ENCODE results near the gene QPCTL. TPM values are rescaled to one million over a fixed set of nuclear protein-coding genes. Genes with fewer than 3 reads are reported as not detected.
A peak's percentile ranks its signal among the peaks of the same experiment; 100 is the strongest.
"Not testable (repeated sequence)": the region's sequence is repeated elsewhere in the genome, so short reads cannot be mapped to it uniquely, and the experiment has no call there.

QPCTL gene
- total RNA-seq, 1 donor from 2014 or later: 19.3 TPM

DNA sequence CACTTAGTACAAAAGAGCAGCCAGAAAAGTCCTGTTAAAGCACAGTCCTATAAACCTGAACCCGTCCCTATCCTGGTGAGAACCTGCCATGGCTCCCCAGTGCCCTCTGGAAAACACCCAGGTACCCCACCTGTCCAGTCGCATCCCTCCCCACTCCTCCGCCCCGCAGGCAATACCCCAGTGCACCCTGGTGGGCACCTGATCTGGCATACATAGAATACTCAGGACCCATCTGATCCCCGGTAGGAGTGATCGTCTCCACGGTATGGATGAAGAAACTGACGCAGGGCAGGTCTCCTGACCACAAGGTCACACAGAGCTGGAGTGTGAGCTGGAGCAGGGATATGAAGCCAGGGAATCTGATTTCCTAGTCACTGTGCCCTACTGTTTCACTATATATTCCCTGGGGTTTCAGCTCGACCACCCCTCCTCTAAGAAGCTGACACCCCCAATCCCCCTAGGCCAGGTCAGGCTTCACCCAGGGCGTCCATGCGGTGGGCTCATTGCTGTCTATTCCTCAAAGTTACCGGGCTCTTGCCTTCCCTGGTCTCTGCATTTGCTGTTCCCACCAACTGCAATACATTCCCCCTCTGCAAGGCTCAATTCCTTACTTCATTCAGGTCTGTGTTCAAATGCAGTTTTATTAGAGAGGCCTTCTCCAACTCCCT, 25.7 kb downstream of the QPCTL start:
- DNase-seq (ENCODE audit: low read depth): no peak
- TF ChIP-seq CTCF (conservative IDR thresholded peaks at IDR 0.05; ENCODE audit: low read depth, low read length): no peak

DNA sequence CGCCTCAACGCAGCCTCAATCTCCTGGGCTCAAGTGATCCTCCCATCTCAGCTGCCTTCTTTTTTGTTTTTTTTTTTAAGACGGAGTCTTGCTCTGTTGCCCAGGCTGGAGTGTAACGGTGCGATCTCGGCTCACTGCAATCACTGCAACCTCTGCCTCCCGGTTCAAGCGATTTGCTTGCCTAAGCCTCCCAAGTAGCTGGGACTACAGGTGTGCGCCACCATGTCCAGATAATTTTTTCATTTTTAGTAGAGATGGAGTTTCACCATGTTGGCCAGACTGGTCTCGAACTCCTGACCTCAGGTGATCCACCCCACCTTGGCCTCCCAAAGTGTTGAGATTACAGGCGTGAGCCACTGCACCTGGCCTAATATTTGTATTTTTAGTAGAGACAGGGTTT, 27.6 kb downstream of the QPCTL start:
- not testable (repeated sequence) for H3K4me3 ChIP-seq (ENCODE audit: low read depth, low read length); DNase-seq (ENCODE audit: low read depth)

More for the DNA sequence above, 25.7 kb downstream of the QPCTL start:
- H3K4me3 ChIP-seq (ENCODE audit: low read depth, low read length): peak overlapping the region; percentile 97

- DNase-seq (ENCODE audit: low read depth); H3K4me3 ChIP-seq (ENCODE audit: low read depth, low read length): not testable (repeated sequence)
Observed at GRCh38 chr19:45728683-45729082, 36.2 kb downstream of the QPCTL start.

GRCh38 chr19:45729800-45730290, 37.4 kb downstream of the QPCTL start:
- peak overlapping the region; percentile 95 for H3K4me3 ChIP-seq (ENCODE audit: low read depth, low read length)
- TF ChIP-seq CTCF (conservative IDR thresholded peaks at IDR 0.05; ENCODE audit: low read depth, low read length): no peak
- no peak for DNase-seq (ENCODE audit: low read depth)

DNA sequence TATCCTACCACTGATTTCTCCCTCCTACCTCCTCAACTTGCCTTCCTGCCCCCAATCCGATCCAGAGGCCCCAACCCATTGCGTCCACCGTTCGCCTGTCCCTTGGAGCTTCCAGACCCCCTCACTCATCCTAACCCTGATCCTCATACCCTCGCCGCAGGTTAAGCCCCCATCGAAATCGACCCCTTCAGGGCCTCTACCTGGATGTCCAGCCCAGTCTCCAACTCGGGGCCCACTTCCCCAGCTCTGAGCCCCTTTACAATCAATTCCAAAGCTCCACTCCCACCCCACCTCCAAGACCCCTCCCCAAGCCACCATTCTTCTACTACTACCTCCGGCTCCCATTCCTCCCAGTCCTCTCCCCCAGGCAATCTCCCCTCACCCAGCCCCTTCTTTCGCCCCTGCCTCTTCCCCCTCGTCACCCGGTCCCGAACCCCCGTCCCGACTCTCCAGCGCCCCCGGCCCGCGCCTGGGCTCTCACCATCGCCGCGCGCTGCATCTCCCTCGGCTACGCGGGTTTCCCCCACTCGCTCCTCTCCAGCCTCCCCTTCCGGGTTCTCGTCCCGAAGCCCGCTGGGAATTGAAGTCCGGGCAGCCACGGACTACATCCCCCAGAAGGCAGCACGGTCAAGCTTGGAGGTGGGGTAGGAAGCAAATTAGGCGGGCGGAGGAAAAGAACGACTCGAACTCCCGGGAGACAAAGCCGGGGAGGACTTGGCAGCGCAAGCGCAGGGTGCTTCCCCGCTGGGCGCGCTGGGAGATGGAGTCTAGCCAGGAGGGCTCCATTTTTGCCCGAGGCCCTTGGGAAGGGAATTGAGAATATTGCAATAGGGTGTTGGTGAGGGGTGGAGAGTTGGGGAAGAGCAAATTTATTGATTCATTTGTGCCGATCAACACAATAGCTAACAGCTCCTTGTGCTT, 38.2 kb downstream of the QPCTL start, which contains the start of gene FBXO46:
TSS of gene FBXO46 (minus strand) at position 529 of the 921 bp plus-strand sequence. CDS start 17,401 bp downstream, outside the sequence.
- TF ChIP-seq CTCF (conservative IDR thresholded peaks at IDR 0.05; ENCODE audit: low read depth, low read length): peak; percentile 31
- DNase-seq (ENCODE audit: low read depth): peak; percentile 88
- H3K4me3 ChIP-seq (ENCODE audit: low read depth, low read length): peak within 1 kb of the TSS; percentile 95

- DNase-seq (ENCODE audit: low read depth): no peak
- H3K4me3 ChIP-seq (ENCODE audit: low read depth, low read length): no peak within 1 kb of the TSS
- no peak for TF ChIP-seq CTCF (conservative IDR thresholded peaks at IDR 0.05; ENCODE audit: low read depth, low read length)
Observed at GRCh38 chr19:45733160-45733810, 40.8 kb downstream of the QPCTL start, which contains the start of gene MEIOSIN. MEIOSIN (plus strand) TSS chr19:45733439; CDS start chr19:45735377, 1,938 bp downstream.

DNA sequence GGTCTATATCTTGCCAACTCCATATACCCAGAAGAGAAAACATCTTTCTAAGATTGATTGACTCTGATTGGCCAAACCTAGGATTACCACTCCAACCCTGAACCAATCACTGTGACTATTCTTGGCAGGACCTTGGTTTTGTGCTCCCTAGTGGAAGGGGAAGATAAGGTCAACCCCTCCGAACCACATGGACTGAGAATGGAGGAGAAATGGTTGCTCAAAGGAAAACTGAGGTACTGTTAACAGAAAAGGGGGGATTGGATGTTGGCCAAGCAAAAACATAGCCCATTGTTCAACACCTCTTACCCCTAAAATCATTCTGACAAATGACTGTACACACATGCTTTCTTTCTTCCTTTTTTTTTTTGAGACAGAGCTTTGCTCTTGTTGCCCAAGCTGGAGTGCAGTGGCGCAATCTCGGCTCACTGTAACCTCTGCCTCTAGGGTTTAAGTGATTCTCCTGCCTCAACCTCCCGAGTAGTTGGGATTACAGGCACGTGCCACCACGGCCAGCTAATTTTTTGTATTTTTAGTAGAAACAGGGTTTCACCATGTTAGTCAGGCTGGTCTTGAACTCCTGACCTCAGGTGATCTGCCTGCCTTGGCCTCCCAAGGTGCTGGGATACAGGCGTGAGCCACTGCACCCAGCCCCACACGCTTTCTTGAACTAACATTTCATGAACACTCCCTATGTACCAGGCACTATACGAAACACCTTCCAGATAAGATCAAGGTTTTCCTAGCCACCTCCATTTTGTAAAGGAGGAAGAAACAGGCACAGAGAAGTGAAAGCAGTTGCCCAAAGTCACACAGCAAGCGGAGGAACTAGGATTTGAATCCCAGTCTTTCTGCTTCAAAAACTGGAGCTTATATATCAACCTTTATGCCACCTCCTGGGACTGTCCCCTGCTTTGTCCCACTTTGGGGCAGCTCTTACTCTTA, 47.3 kb downstream of the QPCTL start:
- DNase-seq (ENCODE audit: low read depth): no peak
- H3K4me3 ChIP-seq (ENCODE audit: low read depth, low read length): no peak overlapping the region
- no peak for TF ChIP-seq CTCF (conservative IDR thresholded peaks at IDR 0.05; ENCODE audit: low read depth, low read length)
